ENCODE measurements around the gene VSIG10L2.
A peak's percentile ranks its signal among the peaks of the same experiment; 100 is the strongest.

The VSIG10L2 gene

DNA sequence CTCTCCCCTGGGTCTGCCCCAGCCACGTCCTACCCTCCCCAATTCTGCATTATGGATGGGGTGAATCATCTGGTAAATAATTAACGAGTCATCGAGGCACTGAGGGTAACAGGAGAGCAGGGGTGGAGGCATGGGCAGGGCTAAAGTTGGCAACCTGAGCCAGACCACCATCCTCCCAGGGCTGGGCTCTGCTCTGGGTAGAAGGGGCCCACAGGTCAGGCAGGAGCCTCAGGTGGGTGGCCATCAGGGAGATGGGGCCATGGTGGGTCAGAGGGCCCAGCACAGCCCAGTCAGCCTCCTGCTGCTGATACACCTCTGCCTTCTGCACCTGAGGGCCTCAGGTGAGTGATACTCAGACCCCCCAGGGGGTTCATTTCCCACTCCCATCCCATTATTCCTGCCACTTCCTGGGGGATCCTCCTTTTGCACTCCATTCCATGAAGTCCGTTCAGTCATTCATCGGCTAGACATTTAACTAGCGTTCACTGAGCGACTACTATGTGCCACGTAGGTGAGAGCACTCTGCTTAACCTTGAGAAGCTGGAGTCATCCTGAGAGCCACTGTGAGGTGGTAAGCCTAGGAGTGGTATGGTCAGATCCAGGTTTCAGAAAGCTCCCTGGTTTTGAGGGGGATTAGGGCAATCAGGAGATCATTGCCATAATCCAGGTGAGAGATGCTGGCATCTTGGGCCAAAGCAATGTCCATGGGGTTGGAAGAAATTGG is at the start of gene VSIG10L2:
Gene VSIG10L2 (plus strand): TSS at position 248 of the 724 bp plus-strand sequence. CDS start 12 bp downstream, at position 260.
- ChIA-PET CTCF (interaction anchor here (5.9 kb wide), 1 partner anchor 248 kb away, joined by 63 read pairs; no protein-coding TSS in a partner anchor), POLR2A (no interaction called here)
- TF ChIP-seq, protein P1, sequence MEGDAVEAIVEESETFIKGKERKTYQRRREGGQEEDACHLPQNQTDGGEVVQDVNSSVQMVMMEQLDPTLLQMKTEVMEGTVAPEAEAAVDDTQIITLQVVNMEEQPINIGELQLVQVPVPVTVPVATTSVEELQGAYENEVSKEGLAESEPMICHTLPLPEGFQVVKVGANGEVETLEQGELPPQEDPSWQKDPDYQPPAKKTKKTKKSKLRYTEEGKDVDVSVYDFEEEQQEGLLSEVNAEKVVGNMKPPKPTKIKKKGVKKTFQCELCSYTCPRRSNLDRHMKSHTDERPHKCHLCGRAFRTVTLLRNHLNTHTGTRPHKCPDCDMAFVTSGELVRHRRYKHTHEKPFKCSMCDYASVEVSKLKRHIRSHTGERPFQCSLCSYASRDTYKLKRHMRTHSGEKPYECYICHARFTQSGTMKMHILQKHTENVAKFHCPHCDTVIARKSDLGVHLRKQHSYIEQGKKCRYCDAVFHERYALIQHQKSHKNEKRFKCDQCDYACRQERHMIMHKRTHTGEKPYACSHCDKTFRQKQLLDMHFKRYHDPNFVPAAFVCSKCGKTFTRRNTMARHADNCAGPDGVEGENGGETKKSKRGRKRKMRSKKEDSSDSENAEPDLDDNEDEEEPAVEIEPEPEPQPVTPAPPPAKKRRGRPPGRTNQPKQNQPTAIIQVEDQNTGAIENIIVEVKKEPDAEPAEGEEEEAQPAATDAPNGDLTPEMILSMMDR (IDR thresholded peaks at IDR 0.05; ENCODE audit: control extremely low read depth, extremely low read depth, low read depth, missing control alignments) = no peak
- DNase-seq (ENCODE audit: extremely low spot score) = no peak

DNA sequence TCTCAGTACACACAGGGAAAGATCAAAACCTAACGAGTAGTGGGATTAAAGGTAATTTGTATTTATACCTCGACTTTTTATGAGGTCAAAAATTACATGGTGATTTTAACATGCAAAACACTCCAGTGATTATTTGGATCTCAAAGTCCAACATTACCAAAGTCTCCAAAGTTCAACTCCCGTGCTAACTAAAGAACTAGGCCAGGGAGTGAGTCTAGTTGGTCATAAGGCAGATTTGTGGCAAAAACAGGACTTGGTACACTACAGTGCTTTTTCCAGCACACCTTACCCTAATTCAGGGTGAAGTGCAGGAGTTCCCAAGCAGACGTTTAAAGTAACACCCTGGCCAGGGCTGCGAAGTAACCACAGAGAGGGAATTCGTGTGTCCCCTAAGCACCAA is 44.0 kb upstream of the VSIG10L2 start:
- ChIA-PET CTCF (no interaction called here), POLR2A (no interaction called here)
- DNase-seq (ENCODE audit: extremely low spot score) = no peak
- TF ChIP-seq, protein P1 (IDR thresholded peaks at IDR 0.05; ENCODE audit: control extremely low read depth, extremely low read depth, low read depth, missing control alignments) = no peak

- CTCF ChIA-PET = interaction anchor here (0.9 to 2.7 kb wide), 7 partner anchors 8 to 291 kb away, joined by 3 to 8 read pairs (median 3); partner anchors contain the start of gene HYLS1
- TF ChIP-seq, protein P1 (IDR thresholded peaks at IDR 0.05; ENCODE audit: control extremely low read depth, extremely low read depth, low read depth, missing control alignments) = no peak
- DNase-seq (ENCODE audit: extremely low spot score) = no peak
- POLR2A ChIA-PET = interaction anchor here (1.0 kb wide), 1 partner anchor 11 kb away, joined by 5 read pairs; no protein-coding TSS in a partner anchor
Measured at GRCh38 chr11:125902277-125902926, 43.4 kb upstream of the VSIG10L2 start.

DNA sequence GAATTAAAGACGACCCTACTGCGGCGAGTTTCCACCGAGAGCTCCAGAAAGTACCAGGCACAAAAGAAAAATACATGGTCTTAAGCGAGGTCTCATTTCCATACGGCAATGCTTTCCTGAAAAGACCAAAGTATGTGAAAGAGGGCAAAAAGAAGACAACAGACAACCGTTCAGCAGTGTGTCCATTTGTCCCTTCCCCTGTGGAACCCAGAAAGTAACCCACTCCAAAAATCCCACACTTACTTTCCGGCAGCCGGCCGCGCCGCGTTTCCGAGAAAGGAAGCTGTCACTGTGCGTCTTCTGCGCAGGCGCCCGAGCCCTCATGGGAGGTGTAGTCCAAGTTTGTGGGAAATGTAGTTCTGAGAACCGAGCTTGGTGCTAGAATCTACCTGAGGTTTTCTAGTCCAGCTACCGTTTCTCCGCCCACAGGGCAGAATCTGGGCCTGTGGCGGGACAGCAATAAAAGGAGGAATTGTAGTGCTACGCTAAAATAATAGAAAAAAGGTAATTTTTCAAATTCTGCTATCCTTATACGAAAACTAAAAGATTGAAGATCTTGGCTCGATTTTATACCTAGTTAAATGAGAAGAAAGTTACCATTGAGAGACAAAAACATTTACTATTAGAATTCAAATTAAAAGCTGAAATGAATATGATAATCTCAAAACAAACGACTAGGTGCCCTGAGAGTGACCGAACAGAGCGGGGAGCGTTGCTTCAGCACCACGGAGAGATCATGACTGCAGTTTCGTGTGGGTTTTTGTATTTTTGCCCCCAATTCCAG is 42.7 kb upstream of the VSIG10L2 start, which contains the start of gene PUS3:
Gene PUS3 (minus strand): TSS at position 280 of the 784 bp plus-strand sequence. CDS start 6,922 bp downstream, outside the sequence.
- TF ChIP-seq, protein P1 (IDR thresholded peaks at IDR 0.05; ENCODE audit: control extremely low read depth, extremely low read depth, low read depth, missing control alignments) = no peak
- ChIA-PET POLR2A (interaction anchor here (0.7 to 1.0 kb wide), 2 partner anchors 10 to 16 kb away, joined by 3 to 5 read pairs; partner anchors contain the start of gene HYLS1), CTCF (interaction anchor here (0.9 to 2.7 kb wide), 8 partner anchors 8 to 290 kb away, joined by 3 to 8 read pairs (median 3); partner anchors contain the start of gene HYLS1)
- peak; percentile 91 for DNase-seq (ENCODE audit: extremely low spot score)

DNA sequence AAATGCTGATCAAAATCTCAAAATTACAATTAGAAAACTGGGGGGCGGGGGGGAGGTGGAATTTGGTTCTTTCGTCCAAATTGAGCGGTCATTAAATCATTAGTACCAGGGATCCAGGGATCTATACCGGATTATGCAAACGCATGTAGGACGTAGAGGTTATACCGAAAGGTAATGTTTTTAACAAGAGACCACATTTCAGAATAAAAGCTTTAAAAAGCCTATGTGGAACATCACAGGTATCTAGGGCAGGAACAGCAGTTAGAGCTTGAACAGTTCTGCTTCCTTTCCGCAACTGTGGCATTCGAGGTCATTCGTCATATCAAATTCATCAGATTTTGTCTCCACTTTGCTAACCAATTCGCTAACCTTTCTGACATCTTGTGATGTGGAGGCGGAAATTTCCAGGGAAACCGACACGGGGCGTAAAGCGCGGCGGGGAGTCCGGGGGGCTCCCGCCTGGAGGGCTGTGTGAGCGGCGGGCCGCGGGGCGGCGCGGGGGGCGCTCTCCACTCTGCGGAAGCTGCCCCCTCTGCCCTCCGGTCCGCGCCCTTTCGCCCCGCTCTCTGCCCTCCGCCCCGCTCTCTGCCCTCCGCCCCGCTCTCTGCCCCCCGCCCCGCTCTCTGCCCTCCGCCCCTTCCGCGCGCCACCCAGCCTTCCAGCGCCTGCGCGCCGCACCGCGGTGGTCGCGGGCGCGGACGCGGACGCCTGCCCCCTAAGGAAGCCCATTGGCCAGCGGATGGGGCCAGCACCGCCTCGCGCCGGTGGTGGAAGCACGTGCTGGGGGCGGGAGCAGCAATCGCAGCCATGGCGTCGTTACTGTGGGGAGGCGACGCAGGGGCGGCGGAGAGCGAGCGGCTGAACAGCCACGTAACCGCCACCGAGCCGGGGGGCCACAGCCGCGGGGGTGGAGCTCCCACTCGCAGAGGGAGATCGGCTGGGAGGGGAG is 41.9 kb upstream of the VSIG10L2 start, which contains the start of gene DDX25:
Gene DDX25 (plus strand): TSS at position 798 of the 949 bp plus-strand sequence. CDS start 10 bp downstream, at position 808.
- POLR2A ChIA-PET = interaction anchor here (0.7 kb wide), 1 partner anchor 16 kb away, joined by 3 read pairs; the partner anchor contains the start of gene HYLS1
- CTCF ChIA-PET = interaction anchor here (1.2 to 2.7 kb wide), 2 partner anchors 14 to 289 kb away, joined by 3 to 8 read pairs; no protein-coding TSS in a partner anchor
- TF ChIP-seq, protein P1 (IDR thresholded peaks at IDR 0.05; ENCODE audit: control extremely low read depth, extremely low read depth, low read depth, missing control alignments) = no peak
- no peak for DNase-seq (ENCODE audit: extremely low spot score)

Data from GM10248 (cell line).